Measurements from ENCODE around the gene TWIST1.

The TWIST1 gene

DNA sequence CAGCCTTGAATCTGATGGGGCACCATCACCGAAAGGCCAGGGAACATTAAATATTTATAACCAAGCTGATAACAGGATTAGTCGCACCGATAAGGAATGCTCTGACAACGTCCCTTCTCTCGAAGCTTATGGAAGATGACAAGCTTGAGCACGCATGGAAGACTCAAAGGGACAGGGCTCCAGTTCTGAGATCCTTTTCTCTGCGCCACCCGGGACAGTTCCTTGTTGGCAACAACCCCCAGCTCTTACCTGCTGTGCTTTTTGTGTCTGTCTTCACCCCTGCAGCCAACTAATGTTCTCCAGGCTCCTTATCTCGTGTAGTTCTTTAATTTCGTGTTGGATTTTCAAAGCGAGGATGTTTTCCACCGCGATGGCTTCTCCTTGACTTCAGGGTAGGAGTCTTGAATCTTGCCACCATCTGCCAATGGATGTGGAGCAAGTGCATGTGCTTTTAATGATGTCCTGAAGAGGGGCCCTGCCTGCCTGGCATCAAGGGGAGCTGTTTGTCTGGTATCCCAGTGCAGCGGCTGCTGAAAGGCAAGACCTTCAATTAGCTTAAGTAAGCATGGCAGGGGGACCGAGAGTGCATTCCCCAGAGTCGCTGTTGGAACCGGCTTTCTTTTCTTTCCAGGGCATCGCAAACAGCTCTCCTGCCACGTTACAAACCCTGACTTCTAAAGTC is 28.1 kb upstream of the TWIST1 start:
- Histone ChIP-seq H3K4me1 (ENCODE audit: insufficient read depth, low read length, severe bottlenecking) (no peaks in the 10 kb centered on the region), H3K27me3 (ENCODE audit: insufficient read depth, low read length) (no peaks in the 10 kb centered on the region), H2AFZ (ENCODE audit: low read length) (no peak overlapping the region), H3K36me3 (ENCODE audit: insufficient read depth, low read length) (no peaks in the 10 kb centered on the region), H3K9ac (ENCODE audit: low read length) (no peak overlapping the region), H3K9me3 (ENCODE audit: low read length) (no peaks in the 10 kb centered on the region), H3K9me2 (ENCODE audit: low read depth, low read length) (no peaks in the 10 kb centered on the region), H3K4me2 (ENCODE audit: low read length) (no peak overlapping the region), H3K79me2 (ENCODE audit: insufficient read depth, low read length) (no peaks in the 10 kb centered on the region), H3K27ac (ENCODE audit: low read depth, low read length, poor library complexity, severe bottlenecking) (no peak overlapping the region), H4K20me1 (ENCODE audit: insufficient read depth, low read length) (no peaks in the 10 kb centered on the region), H3K4me3 (ENCODE audit: low read depth, low read length, poor library complexity, severe bottlenecking) (no peak overlapping the region), H3F3A (ENCODE audit: insufficient read depth, low read length) (no peaks in the 10 kb centered on the region)
- no peak for TF ChIP-seq EZH2 (IDR thresholded peaks at IDR 0.05; ENCODE audit: borderline replicate concordance, low read length)
- TF ChIP-seq, protein P1, sequence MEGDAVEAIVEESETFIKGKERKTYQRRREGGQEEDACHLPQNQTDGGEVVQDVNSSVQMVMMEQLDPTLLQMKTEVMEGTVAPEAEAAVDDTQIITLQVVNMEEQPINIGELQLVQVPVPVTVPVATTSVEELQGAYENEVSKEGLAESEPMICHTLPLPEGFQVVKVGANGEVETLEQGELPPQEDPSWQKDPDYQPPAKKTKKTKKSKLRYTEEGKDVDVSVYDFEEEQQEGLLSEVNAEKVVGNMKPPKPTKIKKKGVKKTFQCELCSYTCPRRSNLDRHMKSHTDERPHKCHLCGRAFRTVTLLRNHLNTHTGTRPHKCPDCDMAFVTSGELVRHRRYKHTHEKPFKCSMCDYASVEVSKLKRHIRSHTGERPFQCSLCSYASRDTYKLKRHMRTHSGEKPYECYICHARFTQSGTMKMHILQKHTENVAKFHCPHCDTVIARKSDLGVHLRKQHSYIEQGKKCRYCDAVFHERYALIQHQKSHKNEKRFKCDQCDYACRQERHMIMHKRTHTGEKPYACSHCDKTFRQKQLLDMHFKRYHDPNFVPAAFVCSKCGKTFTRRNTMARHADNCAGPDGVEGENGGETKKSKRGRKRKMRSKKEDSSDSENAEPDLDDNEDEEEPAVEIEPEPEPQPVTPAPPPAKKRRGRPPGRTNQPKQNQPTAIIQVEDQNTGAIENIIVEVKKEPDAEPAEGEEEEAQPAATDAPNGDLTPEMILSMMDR (IDR thresholded peaks at IDR 0.05; ENCODE audit: low read length) = no peak

DNA sequence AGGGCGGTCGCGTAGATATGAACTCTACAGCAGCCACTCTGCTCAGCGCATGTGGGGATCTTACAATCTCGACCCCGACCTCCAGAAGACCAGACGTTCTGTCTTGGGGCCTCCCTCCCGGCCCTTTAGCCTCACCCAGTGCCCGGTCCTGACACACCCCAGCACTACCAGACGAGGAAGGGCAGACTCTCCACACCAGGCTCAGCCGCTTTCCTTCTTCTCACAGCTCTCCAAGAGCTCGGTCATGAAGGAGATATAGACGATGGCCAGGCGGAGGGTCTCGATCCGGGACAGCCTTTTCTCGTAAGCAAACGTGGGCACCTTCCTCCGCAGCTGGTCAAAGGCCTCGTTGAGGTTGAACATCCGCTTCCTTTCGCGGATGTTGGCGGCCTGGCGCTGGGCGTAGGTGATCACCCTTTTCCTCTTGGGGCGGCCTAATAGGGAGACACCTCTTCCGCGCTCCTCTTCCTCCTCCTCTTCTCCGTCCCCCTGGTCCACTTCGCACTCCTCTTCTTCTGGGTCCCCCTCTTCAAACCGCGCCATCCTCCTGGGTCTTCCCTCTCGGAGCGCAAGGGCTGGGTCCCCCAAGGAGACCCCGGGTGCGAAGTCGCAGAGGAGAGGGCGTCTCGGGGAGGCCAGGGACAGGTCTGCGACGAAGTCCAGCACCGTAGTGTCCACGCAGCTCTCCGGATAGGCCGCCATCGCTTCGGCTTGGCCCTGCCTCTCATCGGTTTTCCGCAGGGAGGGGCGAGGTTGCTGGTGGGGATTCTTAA is 27.4 kb upstream of the TWIST1 start, which contains the start of gene FERD3L:
FERD3L (minus strand) TSS at position 761 of the 773 bp plus-strand sequence; CDS start at position 702, 59 bp downstream.
- no peaks in the 10 kb centered on the region for H4K20me1 ChIP-seq (ENCODE audit: insufficient read depth, low read length)
- no peak within 1 kb of the TSS for H3K9ac ChIP-seq (ENCODE audit: low read length)
- H3K27ac ChIP-seq (ENCODE audit: low read depth, low read length, poor library complexity, severe bottlenecking) = no peak within 1 kb of the TSS
- no peaks in the 10 kb centered on the region for H3K27me3 ChIP-seq (ENCODE audit: insufficient read depth, low read length)
- H3F3A ChIP-seq (ENCODE audit: insufficient read depth, low read length) = no peaks in the 10 kb centered on the region
- no peak within 1 kb of the TSS for H3K4me2 ChIP-seq (ENCODE audit: low read length)
- no peaks in the 10 kb centered on the region for H3K9me2 ChIP-seq (ENCODE audit: low read depth, low read length)
- H3K4me1 ChIP-seq (ENCODE audit: insufficient read depth, low read length, severe bottlenecking) = no peaks in the 10 kb centered on the region
- no peak within 1 kb of the TSS for H2AFZ ChIP-seq (ENCODE audit: low read length)
- H3K4me3 ChIP-seq (ENCODE audit: low read depth, low read length, poor library complexity, severe bottlenecking) = no peak within 1 kb of the TSS
- TF ChIP-seq, protein P1 (IDR thresholded peaks at IDR 0.05; ENCODE audit: low read length) = no peak
- TF ChIP-seq EZH2 (IDR thresholded peaks at IDR 0.05; ENCODE audit: borderline replicate concordance, low read length) = no peak
- no peaks in the 10 kb centered on the region for H3K36me3 ChIP-seq (ENCODE audit: insufficient read depth, low read length)
- no peaks in the 10 kb centered on the region for H3K79me2 ChIP-seq (ENCODE audit: insufficient read depth, low read length)
- no peaks in the 10 kb centered on the region for H3K9me3 ChIP-seq (ENCODE audit: low read length)

DNA sequence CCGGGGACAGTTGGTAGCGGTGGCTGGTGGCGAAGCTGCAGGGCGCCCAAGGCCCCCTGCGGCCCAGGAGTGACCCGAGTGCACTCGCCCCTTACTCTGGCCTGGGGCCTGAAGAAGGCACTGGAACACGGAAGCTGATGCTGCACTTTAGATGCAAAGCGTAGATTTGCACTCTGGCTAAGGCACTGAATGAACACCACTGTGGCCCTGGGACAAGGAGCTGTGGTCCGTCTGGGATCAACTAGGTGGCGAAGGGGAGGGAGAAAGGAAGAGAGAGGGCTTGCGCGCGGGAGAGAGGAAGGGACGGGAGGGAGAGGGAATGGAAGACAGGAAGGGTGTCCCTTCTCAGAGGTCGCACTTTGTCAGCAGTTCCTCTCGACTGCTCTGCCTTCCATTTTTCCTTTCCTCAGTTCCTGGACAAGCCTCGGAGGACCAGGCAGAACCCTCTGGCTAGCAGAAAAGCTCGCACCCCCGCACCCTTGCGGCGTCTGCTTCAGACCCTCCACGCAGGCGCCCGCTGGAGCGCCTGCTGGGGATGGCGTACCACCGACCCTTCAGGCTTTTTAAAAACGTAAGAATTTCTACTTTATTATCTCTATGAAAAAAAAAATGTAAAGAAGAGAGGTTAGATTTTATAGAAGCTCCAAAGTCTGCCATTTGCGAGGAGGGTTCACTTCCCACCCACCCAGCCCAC is 26.6 kb upstream of the TWIST1 start:
- H3K4me2 ChIP-seq (ENCODE audit: low read length) = no peak overlapping the region
- H3K36me3 ChIP-seq (ENCODE audit: insufficient read depth, low read length) = no peaks in the 10 kb centered on the region
- no peaks in the 10 kb centered on the region for H3K27me3 ChIP-seq (ENCODE audit: insufficient read depth, low read length)
- no peak overlapping the region for H3K4me3 ChIP-seq (ENCODE audit: low read depth, low read length, poor library complexity, severe bottlenecking)
- TF ChIP-seq EZH2 (IDR thresholded peaks at IDR 0.05; ENCODE audit: borderline replicate concordance, low read length) = no peak
- TF ChIP-seq, protein P1 (IDR thresholded peaks at IDR 0.05; ENCODE audit: low read length) = no peak
- H3K9me3 ChIP-seq (ENCODE audit: low read length) = no peaks in the 10 kb centered on the region
- no peak overlapping the region for H2AFZ ChIP-seq (ENCODE audit: low read length)
- H3F3A ChIP-seq (ENCODE audit: insufficient read depth, low read length) = no peaks in the 10 kb centered on the region
- no peaks in the 10 kb centered on the region for H3K9me2 ChIP-seq (ENCODE audit: low read depth, low read length)
- no peak overlapping the region for H3K27ac ChIP-seq (ENCODE audit: low read depth, low read length, poor library complexity, severe bottlenecking)
- no peaks in the 10 kb centered on the region for H4K20me1 ChIP-seq (ENCODE audit: insufficient read depth, low read length)
- no peak overlapping the region for H3K9ac ChIP-seq (ENCODE audit: low read length)
- no peaks in the 10 kb centered on the region for H3K79me2 ChIP-seq (ENCODE audit: insufficient read depth, low read length)
- no peaks in the 10 kb centered on the region for H3K4me1 ChIP-seq (ENCODE audit: insufficient read depth, low read length, severe bottlenecking)

Data from OCI-LY1 (cell line).